Panc1 (cell line): ENCODE results near the gene GLT1D1.

Experiments used
- CTCF ChIP-seq: fragments of 450-650 bp; IDR thresholded peaks from 2 replicates; pipeline ENCODE4 v1.5.1; 2017; ENCODE audit warnings: mild to moderate bottlenecking
- POLR2AphosphoS5 ChIP-seq: IDR thresholded peaks from 2 replicates; pipeline ENCODE4 v1.6.1; 2012; ENCODE audit warnings: mild to moderate bottlenecking, low read depth, low read length, moderate library complexity
- TCF7L2 ChIP-seq: IDR thresholded peaks from 2 replicates; pipeline ENCODE4 v1.6.1; 2011; ENCODE audit warnings: mild to moderate bottlenecking, low read depth, low read length, inconsistent platforms

DNA sequence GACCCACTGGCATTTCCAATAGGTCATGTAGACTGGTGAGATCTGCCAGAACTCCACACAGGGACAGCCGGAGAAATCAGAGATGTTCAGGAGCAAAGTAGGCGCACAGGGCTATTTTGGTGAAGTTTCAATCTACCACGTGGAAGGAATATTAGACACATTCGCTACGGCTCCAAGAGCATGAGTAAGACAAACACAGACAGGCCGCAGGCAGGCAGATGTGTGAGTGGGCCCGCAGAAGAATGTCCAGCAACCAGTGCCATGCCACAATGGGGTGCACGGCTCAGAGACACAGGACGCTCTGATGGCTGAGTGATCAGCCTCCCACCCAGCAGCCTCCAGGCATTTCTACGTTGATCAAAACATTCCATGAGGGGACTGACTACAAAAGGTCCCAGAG, 39.9 kb upstream of the GLT1D1 start:
- no peak for TF ChIP-seq CTCF
- no peak for TF ChIP-seq TCF7L2
- TF ChIP-seq POLR2AphosphoS5 = no peak
